Pancreas (tissue), 10 donors: ENCODE data around the gene DNAJB8. TPM values are rescaled to one million over a fixed set of nuclear protein-coding genes. Genes with fewer than 3 reads are reported as not detected.

Source experiments
- ATAC-seq, 4 donors: fragments of 200-7000 bp; cut with Tn5 transposase; one replicate each; pipeline versions ENCODE4 v1.8.0 to v1.9.1; 2020; ENCODE audit warnings: mild to moderate bottlenecking in 4 of 4, moderate library complexity in 4 of 4
- DNase-seq, 6 donors: peaks; one replicate each; pipeline ENCODE4 v3.0.0-alpha.2; 2020
- FAIRE-seq: peaks from 2 replicates; lab custom pipeline; 2012; peaks lifted over from hg19 to GRCh38; lab: Jason Lieb, UNC
- H3K27ac ChIP-seq, 4 donors: fragments of 200-600 bp; sonication (generic); 1 replicate in 3 of 4; 2 replicates in 1 of 4; pipeline versions ENCODE4 v1.5.0 to v1.8.0; 2020
- H3K27me3 ChIP-seq, 4 donors: fragments of 200-600 bp; one replicate each; pipeline ENCODE4 v1.8.0; 2021
- H3K36me3 ChIP-seq, 3 donors: fragments of 200-600 bp; sonication (generic) in 1 of 3; one replicate each; pipeline versions ENCODE4 v1.5.0 to v1.8.0; 2020 to 2021
- H3K4me1 ChIP-seq, 3 donors: fragments of 200-600 bp; one replicate each; pipeline ENCODE4 v1.8.0; 2021
- H3K4me3 ChIP-seq, 4 donors: fragments of 200-600 bp; sonication (generic) in 2 of 4; one replicate each; pipeline versions ENCODE4 v1.5.0 to v1.8.0; 2020 to 2021
- H3K9me3 ChIP-seq, 4 donors: fragments of 200-600 bp; one replicate each; pipeline ENCODE4 v1.8.0; 2021
- CTCF ChIP-seq, 4 donors: fragments of 200-600 bp; sonication (generic) in 3 of 4; IDR thresholded peaks; one replicate each; pipeline versions ENCODE4 v1.5.0 to v1.8.0; 2021; ENCODE audit warnings: antibody characterized with exemption in 4 of 4
- WGBS, 2 donors: extraction: QIAGEN DNeasy Blood & Tissue Kit; methylation state at CpG; one replicate each; pipeline ENCODE4 v1.1.7; 2013; 5-methylcytosine and 5-hydroxymethylcytosine counted together
- intact Hi-C, 3 donors: fragments of 100-400 bp; cut with DNase I; formaldehyde crosslinking; loops; one replicate each; pipeline versions ENCODE4 v1.11.1 to v1.14.2; 2022
- polyA plus RNA-seq, 2 donors: library from polyadenylated mRNA; stranded (reverse); fragments of 200-250 nt; gene quantifications; one replicate each; pipeline ENCODE4 v1.2.3, GENCODE V29; 2013
- total RNA-seq, 6 donors: library from RNA; stranded (reverse); fragmentation: NEBNext Ultra II Directional in 4 of 6; extraction: Animal tissue kit (Norgen Biotek cat#: 25700) in 4 of 6; gene quantifications; one replicate each; pipeline versions ENCODE4 v1.2.1 to v1.2.4, GENCODE V29; 2021 to 2023
- donor health status: healthy with polysubstance abuse.
- donor health status: DM: no; HTN: no; CAD: no; lungs with moderate emphysema.
- donor health status: DM: no; HTN: no; CAD: no.
- donor health status: control.
- donor health status: control.
- donor health status: Bipolar disorder and iron deficiency.
- donor health status: DM: yes; HTN: yes; CAD: no.
- donor health status: DM: no; HTN: no; CAD: no.
- donor health status: DM: no; HTN: no; CAD: no.
- donor health status: DM: yes; HTN: yes; CAD: no.

DNAJB8 gene
- total and polyA plus RNA-seq, 8 donors, result not detected

GRCh38 chr3:128470134-128470899 lies 3.6 kb upstream of the DNAJB8 start:
- no peak for FAIRE-seq
- H3K27me3 ChIP-seq, result no peaks in the 10 kb centered on the region
- no peak overlapping the region for H3K4me3 ChIP-seq
- peaks cover 3 to 5% (median 3%) of the 10 kb centered on the region in 3 donors for H3K4me1 ChIP-seq
- TF ChIP-seq CTCF (IDR thresholded peaks at IDR 0.05), result no peak
- no peaks in the 10 kb centered on the region for H3K36me3 ChIP-seq
- intact Hi-C loops, result no loop called here
- DNase-seq, result no peak
- ATAC-seq, result no peak
- no peak overlapping the region for H3K27ac ChIP-seq
- 77 to 90% methylated on average over 13 of the region's 13 CpGs for WGBS, 2 donors
- no peaks in the 10 kb centered on the region for H3K9me3 ChIP-seq

GRCh38 chr3:128469556-128469955 lies 2.9 kb upstream of the DNAJB8 start:
- WGBS, 2 donors, result 86 to 90% methylated on average over 6 of the region's 6 CpGs
- Histone ChIP-seq H3K27ac (no peak overlapping the region), H3K9me3 (no peaks in the 10 kb centered on the region), H3K4me3 (no peak overlapping the region), H3K36me3 (no peaks in the 10 kb centered on the region), H3K27me3 (no peaks in the 10 kb centered on the region), H3K4me1 (peaks cover 3 to 5% (median 3%) of the 10 kb centered on the region in 3 donors)
- no peak for TF ChIP-seq CTCF (IDR thresholded peaks at IDR 0.05)
- no peak for ATAC-seq
- FAIRE-seq, result no peak
- intact Hi-C loops, result no loop called here
- no peak for DNase-seq

GRCh38 chr3:128468791-128469527 lies 2.3 kb upstream of the DNAJB8 start:
- Histone ChIP-seq H3K4me3 (no peak overlapping the region), H3K9me3 (no peaks in the 10 kb centered on the region), H3K27me3 (no peaks in the 10 kb centered on the region), H3K27ac (no peak overlapping the region), H3K36me3 (no peaks in the 10 kb centered on the region), H3K4me1 (peaks cover 3 to 5% (median 3%) of the 10 kb centered on the region in 3 donors)
- DNase-seq (no peak), ATAC-seq (no peak), FAIRE-seq (no peak)
- TF ChIP-seq CTCF (IDR thresholded peaks at IDR 0.05), result no peak
- WGBS, 2 donors, result 91 to 92% methylated on average over 10 of the region's 10 CpGs
- intact Hi-C loops, result no loop called here

GRCh38 chr3:128468285-128468790 lies 1.6 kb upstream of the DNAJB8 start:
- H3K4me1 ChIP-seq, result peaks cover 1 to 5% (median 3%) of the 10 kb centered on the region in 3 donors
- no peak for DNase-seq
- H3K36me3 ChIP-seq, result no peaks in the 10 kb centered on the region
- 86% methylated on average over 17 of the region's 17 CpGs for WGBS, 2 donors
- no peak for TF ChIP-seq CTCF (IDR thresholded peaks at IDR 0.05)
- no peak overlapping the region for H3K4me3 ChIP-seq
- ATAC-seq, result no peak
- intact Hi-C loops, result no loop called here
- FAIRE-seq, result no peak
- no peak overlapping the region for H3K27ac ChIP-seq
- H3K9me3 ChIP-seq, result no peaks in the 10 kb centered on the region
- H3K27me3 ChIP-seq, result no peaks in the 10 kb centered on the region
